Ishikawa (cell line): Measurements from ENCODE around the gene NOS3.

Source experiments
- CEBPB ChIP-seq: IDR thresholded peaks from 2 replicates; pipeline ENCODE4 v1.6.1; 2012
- EGR1 ChIP-seq: IDR thresholded peaks from 2 replicates; pipeline ENCODE4 v1.6.1; 2012
- EP300 ChIP-seq: IDR thresholded peaks from 2 replicates; pipeline ENCODE4 v1.6.1; 2012; ENCODE audit warnings: borderline replicate concordance
- RAD21 ChIP-seq: IDR thresholded peaks from 2 replicates; pipeline ENCODE4 v1.6.1; 2012; ENCODE audit warnings: low read depth
- REST ChIP-seq: IDR thresholded peaks from 2 replicates; pipeline ENCODE4 v1.6.1; 2012; ENCODE audit warnings: low read depth, mild to moderate bottlenecking
- TAF1 ChIP-seq: IDR thresholded peaks from 2 replicates; pipeline ENCODE4 v1.6.1; 2012; ENCODE audit warnings: low read depth, mild to moderate bottlenecking
- TCF12 ChIP-seq: IDR thresholded peaks from 2 replicates; pipeline ENCODE4 v1.6.1; 2012; ENCODE audit warnings: low read depth
- YY1 ChIP-seq: IDR thresholded peaks from 2 replicates; pipeline ENCODE4 v1.6.1; 2012; ENCODE audit warnings: low read depth
- TF ChIP-seq, protein P1 (sequence below): IDR thresholded peaks from 2 replicates; pipeline ENCODE4 v1.6.1; 2012

DNA sequence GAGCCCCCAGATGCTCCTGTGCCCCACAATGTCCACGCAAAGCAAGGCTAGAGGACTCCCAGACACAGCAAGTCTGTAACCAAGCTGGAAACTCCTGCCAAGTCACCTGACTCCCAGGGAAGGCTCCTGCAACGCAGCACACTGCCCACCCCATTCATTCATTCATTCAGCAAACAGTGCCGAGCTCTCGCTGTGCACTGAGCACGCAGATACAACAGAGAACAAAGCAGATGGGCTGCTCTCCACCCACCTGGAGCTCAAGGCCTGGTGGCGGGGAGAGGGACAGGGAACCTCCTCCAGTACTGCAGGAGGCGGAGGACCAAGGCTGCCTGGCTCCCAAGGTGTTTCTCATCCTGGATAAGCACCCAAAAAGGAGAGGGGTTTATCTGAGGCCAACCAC lies 21.3 kb upstream of the NOS3 start:
- TF ChIP-seq CEBPB (no peak), REST (no peak), TAF1 (no peak), RAD21 (no peak), EGR1 (no peak), EP300 (no peak), TCF12 (no peak), YY1 (no peak)
- TF ChIP-seq, protein P1, sequence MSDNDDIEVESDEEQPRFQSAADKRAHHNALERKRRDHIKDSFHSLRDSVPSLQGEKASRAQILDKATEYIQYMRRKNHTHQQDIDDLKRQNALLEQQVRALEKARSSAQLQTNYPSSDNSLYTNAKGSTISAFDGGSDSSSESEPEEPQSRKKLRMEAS = no peak
